Caco-2 (cell line): ENCODE data around the gene PKD1. TPM values are rescaled to one million over a fixed set of nuclear protein-coding genes. Genes with fewer than 3 reads are reported as not detected.

ENCODE experiments used
- microRNA-seq: library from miRNA; unstranded; fragments of <30 nt; microRNA quantifications from one replicate; pipeline ENCODE4 v1.2.0, GENCODE V29; 2022
- total RNA-seq: library from RNA; stranded (reverse); gene quantifications from 2 replicates; pipeline ENCODE4 v1.2.3, GENCODE V29; 2022

PKD1 gene
- total RNA-seq, 1 experiment from 2014 or later: 70.5 TPM

Small RNA genes lying within 50 kb of the gene (microRNA-seq; reads per million reads assigned to microRNA genes)
- not detected for gene MIR1225
- gene MIR3180-5: not detected
- gene MIR4516: not detected
- not detected for gene MIR6511B1

Other genes starting within 250 kb of the PKD1 start
- gene HS3ST6, start 217.5 kb downstream of the PKD1 start, total RNA-seq: not detected in 2 replicates
- 27.6 and 30.5 TPM in 2 replicates for gene MSRB1, start 192.7 kb downstream of the PKD1 start, total RNA-seq
- gene RPL3L, start 181.2 kb downstream of the PKD1 start, total RNA-seq: not detected in 2 replicates
- gene NDUFB10, start 176.4 kb downstream of the PKD1 start, total RNA-seq: 128 and 132 TPM in 2 replicates
- gene RPS2, start 171.1 kb downstream of the PKD1 start, total RNA-seq: 2,961 and 3,006 TPM in 2 replicates
- gene RNF151, start 169.0 kb downstream of the PKD1 start, total RNA-seq: not detected in 2 replicates
- gene TBL3, start 163.8 kb downstream of the PKD1 start, total RNA-seq: 34.7 and 36.6 TPM in 2 replicates
- 0.35 and 1.1 TPM in 2 replicates for gene NOXO1, start 154.4 kb downstream of the PKD1 start, total RNA-seq
- gene GFER, start 151.7 kb downstream of the PKD1 start, total RNA-seq: 57.3 and 57.4 TPM in 2 replicates
- 2.9 and 3.3 TPM in 2 replicates for gene SYNGR3, start 145.9 kb downstream of the PKD1 start, total RNA-seq
- 43.7 and 50.4 TPM in 2 replicates for gene ZNF598, start 126.1 kb downstream of the PKD1 start, total RNA-seq
- 6.1 and 8.8 TPM in 2 replicates for gene NPW, start 116.1 kb downstream of the PKD1 start, total RNA-seq
- gene NHERF2, start 109.0 kb downstream of the PKD1 start, total RNA-seq: 21.8 and 26.6 TPM in 2 replicates
- 34.3 and 38.6 TPM in 2 replicates for gene NTHL1, start 88.1 kb downstream of the PKD1 start, total RNA-seq
- gene TSC2, start 87.9 kb downstream of the PKD1 start, total RNA-seq: 109 and 112 TPM in 2 replicates
- gene RAB26, start 12.7 kb upstream of the PKD1 start, total RNA-seq: 1.0 and 1.2 TPM in 2 replicates
- gene TRAF7, start 19.9 kb upstream of the PKD1 start, total RNA-seq: 61.4 and 66.3 TPM in 2 replicates
- gene CASKIN1, start 60.7 kb upstream of the PKD1 start, total RNA-seq: 6.6 and 10.8 TPM in 2 replicates
- gene MLST8, start 69.6 kb upstream of the PKD1 start, total RNA-seq: 53.1 and 59.7 TPM in 2 replicates
- gene BRICD5, start 75.0 kb upstream of the PKD1 start, total RNA-seq: 5.4 and 10.0 TPM in 2 replicates
- 31.1 and 36.2 TPM in 2 replicates for gene PGP, start 78.9 kb upstream of the PKD1 start, total RNA-seq
- gene E4F1, start 87.7 kb upstream of the PKD1 start, total RNA-seq: 29.5 and 30.1 TPM in 2 replicates
- 0.27 and 1.00 TPM in 2 replicates for gene DNASE1L2, start 100.5 kb upstream of the PKD1 start, total RNA-seq
- gene ECI1, start 115.7 kb upstream of the PKD1 start, total RNA-seq: 135 and 157 TPM in 2 replicates
- gene RNPS1, start 132.2 kb upstream of the PKD1 start, total RNA-seq: 207 and 210 TPM in 2 replicates
- gene ABCA3, start 204.8 kb upstream of the PKD1 start, total RNA-seq: 14.6 and 16.1 TPM in 2 replicates